Fibroblast of skin of left biceps (primary cell): ENCODE data around the gene ARHGAP42.
"Not testable (repeated sequence)": the region's sequence is repeated elsewhere in the genome, so short reads cannot be mapped to it uniquely, and the experiment has no call there.

Experiments used
- DNase-seq, 2 experiments: peaks; one replicate each; pipeline ENCODE4 v3.0.0-alpha.2; 2013; ENCODE audit warnings: low read depth in 2 of 2

ARHGAP42 gene

DNA sequence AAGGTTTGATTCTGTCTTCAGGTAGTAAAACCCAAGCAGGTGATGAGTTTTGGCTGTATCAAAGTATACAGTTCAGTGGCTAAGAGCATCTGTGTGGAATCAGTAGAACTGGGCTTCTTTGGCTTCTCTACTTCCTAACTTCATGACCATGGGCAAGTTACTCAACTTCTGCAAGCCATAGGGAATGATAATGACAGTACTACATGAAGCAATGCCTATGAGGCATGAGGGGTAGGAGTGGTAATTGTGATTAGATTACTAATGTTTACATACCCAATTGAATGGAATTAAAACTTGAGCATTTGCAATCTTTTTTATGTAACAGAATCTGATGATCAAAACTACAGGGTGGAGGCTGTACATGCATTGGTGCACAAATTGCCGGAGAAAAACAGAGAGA, 278.3 kb downstream of the ARHGAP42 start:
- no peak for DNase-seq

DNA sequence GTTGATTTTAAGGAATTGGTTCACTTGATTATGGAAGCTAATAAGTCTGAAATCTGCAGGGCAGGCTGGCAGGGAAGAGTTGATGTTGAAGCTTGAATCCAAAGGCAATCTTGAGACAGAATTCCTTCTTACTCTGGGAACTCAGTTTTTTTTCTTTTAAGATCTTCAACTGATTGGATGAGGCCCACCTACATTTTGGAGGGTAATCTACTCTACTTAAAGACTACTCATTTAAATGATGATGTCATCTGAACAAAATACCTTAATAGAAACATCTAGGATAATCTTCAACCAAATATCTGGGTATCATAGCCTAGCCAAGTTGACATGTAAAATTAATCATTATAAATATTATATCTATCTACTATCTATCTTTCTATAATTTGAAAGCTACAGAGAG, 279.3 kb downstream of the ARHGAP42 start:
- DNase-seq: no peak

DNA sequence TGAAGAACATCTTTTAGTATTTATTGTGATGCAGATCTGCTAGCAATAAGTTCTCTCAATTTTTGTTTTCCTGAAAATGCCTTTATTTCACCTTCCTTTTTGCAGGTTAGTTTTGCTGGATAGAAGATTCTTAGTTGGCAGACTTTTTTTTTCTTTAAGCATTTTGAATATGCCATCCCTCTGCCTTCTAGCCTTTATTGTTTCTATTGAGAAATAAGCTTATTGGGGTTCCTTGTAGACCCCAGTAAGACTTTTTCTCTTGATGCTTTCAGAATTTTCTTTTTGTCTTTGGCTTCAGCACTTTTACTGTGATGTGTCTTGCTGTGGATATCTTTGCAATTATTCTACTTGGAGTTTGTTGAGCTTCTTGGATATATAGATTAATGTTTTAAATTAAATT, 281.9 kb downstream of the ARHGAP42 start:
- no peak for DNase-seq

DNA sequence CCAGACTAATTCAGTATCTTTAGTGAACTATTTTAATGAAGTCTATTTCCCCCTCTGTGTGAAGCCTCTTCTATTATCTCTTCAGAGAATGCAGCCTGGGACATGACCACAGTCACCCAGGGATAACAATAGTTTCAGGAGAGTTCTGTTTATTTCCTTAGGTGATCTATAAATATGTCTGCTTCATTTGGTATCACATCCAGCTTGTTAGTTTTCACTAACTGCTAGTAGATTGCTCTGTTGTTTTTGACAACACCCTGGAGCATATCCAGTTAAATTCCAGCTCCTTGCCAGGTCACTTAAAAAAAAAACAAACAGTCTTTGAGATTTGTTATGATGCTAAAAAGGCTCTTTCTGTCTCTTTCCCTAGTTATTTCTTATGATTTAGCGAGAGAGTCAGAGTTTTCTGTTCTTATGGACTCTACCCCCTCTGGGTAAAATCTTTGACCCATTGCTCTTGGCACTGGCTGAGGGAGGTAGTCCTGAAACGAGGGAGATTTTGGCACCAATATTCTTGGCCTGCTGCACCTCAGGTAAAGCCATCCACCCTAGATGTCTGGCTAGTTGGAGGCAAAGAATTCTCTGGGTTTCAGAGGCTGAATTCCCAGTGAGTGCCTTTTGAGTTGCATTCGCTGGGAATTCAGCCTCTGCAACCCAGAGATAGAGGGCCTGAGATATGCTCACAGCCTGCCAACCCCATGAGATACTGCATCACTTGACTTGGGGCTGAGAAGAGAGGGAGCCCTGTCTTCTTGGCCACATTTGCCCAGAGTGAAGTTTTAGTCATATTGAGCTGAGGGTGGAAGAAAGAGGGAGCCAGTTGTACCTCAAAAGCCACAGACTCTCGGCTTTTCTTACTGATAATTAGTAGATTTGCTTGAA, 283.4 kb downstream of the ARHGAP42 start:
- no peak for DNase-seq

DNA sequence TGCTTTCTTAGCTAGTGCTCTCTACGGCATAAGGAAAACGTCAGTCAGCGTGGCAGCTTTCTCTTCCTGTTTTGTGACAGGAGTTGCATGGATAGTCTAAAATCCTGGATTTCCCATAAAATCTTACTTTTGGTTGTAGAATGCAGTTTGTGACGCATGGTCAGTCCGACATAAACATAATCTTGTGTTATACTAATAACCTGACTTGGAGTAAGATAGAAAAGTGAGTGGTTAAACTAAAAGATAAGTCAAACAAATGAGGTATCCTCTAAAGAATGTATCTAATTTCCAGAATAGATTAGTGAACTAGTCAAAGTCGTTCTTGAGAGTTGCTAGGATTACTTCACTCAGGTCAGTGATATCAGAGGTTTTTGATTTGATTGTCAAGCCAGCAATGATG, 285.0 kb downstream of the ARHGAP42 start:
- DNase-seq: no peak

DNA sequence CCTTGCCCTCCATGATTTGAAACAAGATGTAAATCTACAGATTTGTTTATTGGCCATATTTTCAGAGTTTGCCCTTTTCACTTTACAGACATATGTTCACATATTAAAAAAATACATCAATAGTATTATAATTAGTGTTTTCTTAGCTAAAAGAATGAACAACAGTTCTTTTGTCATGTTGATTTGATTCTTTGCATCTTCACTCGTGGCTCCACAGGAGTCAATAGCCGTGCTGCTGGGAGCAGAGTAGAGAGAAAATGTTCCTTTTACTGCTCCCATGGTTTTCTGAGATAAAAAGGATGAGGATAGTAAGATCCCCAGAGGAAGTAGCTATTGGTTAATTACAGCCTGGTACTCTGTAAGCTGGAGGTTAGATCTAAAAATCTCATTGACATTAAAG, 291.4 kb downstream of the ARHGAP42 start:
- no peak for DNase-seq

DNA sequence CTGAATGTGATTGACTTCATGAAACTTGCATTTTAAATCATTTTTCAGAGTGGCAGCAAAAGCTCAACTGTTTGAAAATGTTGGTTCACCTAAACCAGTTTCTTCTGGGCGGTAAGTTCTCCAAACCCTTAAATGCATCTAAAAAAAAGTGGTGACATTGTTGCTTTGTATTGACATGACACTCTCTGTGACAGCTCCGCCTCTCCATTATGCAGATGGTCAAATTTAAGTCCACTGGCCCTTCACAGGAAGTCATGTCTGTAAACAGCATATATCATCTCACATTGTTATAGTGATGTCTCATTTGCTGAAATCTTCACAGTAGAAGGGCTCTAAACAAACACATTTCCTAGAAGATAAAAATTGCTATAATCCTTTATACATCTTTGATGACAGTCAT, 291.9 kb downstream of the ARHGAP42 start:
- no peak for DNase-seq

DNA sequence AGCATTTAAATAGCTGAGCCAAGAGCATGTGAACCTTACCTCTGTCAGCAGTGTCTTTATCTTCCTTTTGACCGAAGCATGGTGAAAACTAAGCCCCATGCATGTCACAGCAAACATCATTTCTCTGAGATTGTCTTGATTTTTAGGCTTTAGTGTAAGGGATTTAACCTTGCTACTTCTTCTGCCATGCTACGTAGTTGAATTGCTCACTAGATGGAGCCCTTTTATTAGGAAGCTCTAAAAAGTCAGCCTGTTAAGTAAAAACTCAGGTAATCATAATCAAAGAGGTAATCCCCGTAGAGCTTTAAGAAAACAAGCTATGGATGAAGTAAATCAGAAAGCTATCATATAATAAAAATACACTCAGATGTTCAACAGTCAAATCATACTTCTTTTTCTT, 293.1 kb downstream of the ARHGAP42 start:
- no peak for DNase-seq

DNA sequence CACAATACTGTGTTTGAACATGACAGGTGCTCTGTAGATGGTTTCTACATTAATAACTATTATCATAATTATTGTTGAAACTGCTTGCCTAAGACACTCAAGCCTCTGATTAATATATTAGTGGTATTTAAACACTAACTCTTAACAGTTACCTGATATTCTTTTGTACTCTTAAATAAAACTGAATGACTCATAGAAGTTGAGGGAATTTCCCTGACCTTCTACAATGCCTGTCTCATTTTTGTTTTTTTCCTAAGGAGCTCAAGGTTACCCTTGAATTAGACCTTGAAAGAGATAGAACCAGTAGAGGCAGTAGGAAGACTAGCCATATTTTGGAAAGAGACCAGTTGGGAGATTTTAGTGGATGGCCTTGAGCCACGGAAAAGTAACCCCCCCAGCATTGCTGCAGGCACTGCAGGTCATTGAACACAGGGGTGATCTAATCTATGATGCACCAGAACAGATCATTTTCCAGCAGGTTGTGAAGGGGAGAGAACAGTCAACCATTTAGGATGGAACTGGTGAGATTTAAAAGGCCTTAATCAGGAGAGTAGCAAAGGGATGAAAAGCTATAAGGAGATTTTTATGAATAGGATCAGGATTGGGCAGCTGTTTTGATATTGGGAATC, 294.2 kb downstream of the ARHGAP42 start:
- no peak for DNase-seq

DNA sequence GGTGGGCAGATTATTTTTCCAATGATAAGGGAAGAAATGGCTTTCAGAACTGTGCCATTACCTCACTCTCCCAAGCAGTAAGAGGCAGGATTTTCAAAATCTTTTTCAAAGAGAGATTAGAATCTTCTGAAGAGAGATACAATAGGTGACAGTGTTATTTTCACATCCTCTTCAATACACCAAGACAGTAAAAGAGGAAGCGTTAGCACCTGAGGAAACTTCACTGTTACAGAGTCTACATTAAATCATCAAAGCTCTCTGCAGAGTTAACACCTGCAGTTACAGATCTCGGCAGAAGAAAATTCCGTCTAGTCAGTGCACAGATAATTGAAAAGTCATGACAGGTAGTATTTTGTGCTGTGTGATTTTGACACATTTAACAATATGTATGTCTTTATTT, 297.6 kb downstream of the ARHGAP42 start:
- no peak for DNase-seq

DNA sequence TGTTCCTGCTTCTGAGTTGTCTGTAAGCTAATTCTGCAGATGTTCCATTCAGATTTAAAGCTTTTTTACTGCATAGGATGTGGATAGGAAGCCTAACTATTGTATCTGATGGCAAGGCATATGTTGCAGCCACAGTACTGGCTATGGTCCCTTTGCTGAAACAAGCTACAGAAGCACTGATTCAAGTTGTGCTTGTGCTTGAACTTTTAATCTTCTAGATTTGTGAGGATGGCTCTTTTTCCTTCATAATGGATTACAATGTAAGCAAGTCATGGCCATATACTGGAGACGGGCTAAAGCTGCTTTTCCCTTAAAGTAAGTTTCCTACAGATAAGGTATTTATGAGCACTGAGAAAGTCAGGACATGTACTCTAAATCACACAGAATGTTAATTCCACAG, 303.8 kb downstream of the ARHGAP42 start:
- no peak for DNase-seq

DNA sequence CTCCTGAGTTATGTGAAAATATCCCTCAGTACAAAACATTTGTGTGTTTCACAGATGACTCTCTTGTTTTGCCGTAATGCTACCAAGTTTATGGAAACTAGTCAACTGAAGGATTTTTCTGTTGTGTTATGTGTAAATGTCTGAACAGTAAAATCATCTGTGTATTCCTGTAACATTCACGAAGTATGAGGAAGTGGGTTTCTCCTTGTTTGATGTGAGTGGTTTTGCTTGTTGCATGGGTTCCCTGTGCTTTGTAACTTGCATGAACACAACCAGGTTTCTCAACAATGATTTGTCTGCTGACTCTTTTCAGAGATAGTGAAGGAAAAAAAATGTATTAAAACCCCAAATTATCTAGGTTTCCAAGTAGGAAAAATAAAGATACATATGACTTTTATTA, 304.5 kb downstream of the ARHGAP42 start:
- DNase-seq: no peak

DNA sequence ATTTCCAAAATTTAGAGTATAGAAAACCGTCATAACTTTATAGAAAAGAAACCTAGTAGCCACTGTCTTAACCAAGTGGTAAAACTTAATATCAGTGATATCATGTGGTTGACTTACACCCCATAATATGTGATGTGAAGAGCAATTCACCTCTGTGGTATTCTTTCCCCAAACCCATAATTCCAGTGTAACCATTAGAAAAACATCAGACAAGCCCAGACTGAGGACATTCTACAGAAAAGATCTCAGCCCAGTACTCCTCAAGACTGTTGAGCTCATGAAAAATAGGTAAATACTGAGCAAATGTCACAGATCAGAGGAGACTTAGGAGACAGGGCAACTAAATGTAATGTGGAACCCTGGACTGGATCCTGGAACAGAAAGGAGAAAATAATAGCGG, 307.9 kb downstream of the ARHGAP42 start:
- DNase-seq: no peak

DNA sequence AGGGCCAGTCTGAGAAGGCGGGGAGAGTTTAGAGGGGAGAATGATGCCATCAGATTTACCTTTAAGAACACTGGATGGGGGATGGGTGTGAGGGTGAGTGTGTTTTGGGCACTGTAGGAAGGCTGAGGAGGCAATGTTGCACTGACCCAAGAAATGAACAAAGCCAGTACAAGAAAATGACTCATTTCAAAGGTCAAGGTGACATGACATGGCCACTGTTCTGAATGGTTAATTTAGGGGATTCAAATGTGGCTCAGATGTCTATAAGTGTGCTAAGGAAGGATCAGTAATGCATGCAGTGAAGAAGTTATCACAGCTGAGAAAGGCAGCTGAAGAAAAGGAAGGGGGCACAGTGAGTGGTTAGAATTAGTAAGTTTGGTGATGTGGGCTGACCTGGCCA, 312.7 kb downstream of the ARHGAP42 start:
- DNase-seq: no peak

DNA sequence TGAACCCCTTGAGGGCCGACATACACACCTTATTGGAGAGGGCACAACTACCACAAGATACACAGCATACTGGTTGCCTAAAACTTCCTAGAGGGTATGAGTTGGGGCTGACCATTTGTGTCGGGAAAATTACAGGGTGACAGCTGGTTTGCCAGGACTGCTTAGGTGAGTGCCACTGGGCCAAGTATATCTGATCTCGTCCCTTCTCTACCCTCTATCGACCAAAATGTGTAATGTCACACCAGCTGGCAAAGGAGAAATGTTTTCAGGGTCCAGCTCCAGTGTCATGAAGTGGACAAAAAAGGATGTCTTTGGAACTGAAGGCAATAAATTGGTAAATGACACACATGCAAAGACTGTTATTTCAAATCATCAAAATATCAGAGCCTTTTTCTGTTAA, 316.4 kb downstream of the ARHGAP42 start:
- DNase-seq: no peak

DNA sequence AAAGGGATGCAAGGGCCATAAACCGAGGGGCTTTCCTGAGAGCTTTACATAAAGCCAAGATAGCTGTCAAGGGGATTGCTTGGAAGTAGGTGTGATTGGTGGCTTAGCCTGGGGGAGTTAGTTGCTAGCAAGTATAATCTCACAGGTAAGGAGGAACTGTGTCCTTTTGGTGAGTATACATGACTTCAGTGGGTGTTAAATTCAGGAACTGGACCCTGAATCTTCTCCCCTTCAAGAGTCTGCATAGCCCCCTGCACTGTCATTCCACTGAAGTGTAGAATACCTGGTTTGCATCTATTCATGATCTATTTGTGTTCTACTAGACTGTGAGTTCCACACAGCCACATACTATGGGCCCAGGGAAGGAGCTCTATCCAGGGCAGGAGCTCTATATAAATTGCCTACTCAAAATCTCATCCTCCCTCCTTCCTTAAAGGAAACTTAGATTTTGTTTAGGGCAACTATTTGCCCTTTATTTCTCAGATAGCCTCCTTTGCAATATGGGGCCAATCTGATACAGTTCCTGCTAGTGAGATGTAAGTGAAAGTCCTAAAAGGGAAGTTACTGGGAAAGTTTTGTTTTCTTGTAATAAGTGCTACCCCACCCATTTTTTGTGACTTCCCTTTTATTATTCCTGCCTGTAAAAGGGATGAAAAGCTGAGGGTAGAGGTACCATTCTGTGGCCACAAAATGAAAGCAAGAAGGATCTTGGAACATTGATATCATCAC, 322.0 kb downstream of the ARHGAP42 start:
- DNase-seq: no peak

DNA sequence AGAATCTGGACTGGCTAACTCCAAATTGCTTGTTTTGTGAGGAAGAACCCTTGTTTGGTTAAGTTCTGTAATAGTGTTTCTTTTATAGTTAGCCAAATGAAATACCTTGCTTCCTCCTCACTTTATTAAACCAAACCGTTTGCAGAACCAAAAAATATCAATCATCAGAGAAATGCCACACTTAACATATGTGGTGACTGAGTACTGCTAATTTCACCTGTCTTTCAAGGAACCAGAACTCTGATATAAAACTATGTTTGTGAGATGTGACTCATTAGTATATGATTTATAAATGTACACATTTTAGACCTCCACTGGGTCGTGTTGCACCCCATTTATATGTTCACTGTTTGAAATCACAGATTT, 322.6 kb downstream of the ARHGAP42 start:
- no peak for DNase-seq

DNA sequence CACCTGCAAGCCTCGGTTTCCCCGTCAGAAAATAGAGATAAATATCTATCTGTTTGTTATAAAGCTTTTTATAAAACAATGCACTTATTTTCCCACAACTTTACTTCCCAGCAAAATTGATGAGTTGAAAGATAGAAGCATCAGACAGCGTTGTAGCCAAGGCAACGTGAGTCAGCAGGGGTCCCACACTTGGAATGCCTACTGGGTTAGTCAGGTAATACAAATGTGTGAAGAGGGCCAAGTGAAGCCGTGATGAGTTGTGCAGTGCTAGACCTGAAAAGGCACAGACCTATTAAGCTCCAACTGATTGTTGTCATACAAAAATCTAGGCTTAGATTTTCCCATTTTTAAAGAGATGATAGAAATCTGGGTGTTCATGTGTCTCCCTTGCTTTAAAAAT, 323.8 kb downstream of the ARHGAP42 start:
- no peak for DNase-seq

DNA sequence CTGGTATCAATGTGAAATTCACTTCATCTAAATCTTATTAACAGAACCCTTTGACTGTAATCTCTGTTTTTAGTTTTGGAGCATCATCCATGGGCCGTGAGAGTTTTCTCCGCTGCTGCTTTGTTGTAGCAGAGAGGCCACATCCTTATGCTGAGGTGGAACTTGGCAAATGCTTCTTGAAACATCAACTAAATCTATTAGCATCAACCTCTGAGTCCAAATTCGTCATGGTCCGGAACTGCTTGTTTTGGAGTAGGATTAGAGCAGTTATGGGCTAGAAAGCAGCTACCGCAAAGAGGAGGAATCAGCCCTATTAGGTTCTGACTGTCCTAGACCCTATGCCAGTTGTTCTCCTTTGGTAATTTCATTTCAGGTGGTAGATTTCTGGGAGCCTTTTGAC, 324.8 kb downstream of the ARHGAP42 start:
- DNase-seq: no peak

DNA sequence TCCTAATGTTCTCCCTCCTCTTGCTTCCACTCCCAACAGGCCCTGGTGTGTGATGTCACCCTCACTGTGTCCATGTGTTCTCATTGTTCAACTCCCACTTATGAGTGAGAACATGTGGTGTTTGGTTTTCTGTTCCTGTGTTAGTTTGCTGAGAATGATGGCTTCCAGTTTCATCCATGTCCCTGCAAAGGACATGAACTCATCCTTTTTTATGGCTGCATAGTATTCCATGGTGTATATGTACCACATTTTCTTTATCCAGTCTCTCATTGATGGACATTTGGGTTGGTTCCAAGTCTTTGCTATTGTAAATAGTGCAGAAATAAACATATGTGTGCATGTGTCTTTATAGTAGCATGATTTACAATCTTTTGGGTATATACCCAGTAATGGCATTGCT, 326.6 kb downstream of the ARHGAP42 start:
- DNase-seq: not testable (repeated sequence)

DNA sequence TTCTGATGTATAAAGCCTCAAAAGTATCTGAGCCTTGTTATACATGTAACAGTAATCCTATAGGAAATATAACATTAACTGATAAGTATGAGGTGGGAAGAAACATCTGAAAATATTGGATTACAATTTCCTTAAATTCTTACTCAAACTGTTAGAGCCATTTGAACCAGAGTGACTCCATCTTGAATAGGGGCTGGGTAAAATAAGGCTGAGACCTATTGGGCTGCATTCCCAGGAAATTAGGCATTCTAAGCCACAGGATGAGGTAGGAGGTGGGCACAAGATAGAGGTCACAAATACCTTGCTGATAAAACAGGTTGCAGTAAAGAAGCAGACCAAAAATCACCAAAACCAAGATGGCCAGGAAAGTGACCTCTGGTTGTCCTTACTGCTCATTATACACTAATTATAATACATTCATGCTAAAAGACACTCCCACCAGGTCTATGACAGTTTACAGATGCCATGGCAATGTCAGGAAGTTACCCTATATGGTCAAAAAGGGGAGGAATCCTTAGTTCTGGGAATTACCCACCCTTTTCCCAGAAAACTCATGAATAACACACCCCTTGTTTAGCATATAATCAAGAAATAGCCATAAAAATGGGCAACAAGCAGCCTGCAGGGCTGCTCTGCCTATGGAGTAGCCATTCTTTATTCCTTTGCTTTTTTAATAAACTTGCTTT, 327.7 kb downstream of the ARHGAP42 start:
- no peak for DNase-seq

DNA sequence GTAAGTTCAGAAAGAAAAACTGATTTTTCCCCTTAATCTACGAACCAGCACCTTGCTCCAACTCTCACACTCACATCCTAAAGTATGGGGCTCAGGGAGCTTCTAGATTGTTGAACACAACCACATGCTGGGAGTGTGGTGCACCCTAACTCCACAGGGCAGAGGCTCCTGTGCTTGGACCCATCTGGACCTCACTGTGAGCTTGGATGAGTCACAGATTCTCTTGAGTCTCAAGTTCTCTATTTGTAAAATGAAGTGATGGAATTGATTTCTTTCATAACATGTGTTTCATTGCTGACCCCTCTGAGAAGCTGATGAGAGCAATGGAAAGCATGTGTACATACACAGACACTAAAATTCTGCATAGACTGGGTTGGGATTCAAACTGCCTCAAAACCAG, 332.8 kb downstream of the ARHGAP42 start:
- DNase-seq: no peak
